SU-DHL-6 (cell line): Measurements from ENCODE around the gene CAMK4.

Experiments
- H2AFZ ChIP-seq: fragments of 200-600 bp; sonication (generic); 2 replicates; pipeline ENCODE4 v1.6.1; 2014; ENCODE audit warnings: low read depth, mild to moderate bottlenecking, moderate library complexity, mixed read lengths, antibody characterized with exemption, low read length; ENCODE audit not compliant: severe bottlenecking
- H3F3A ChIP-seq: fragments of 200-600 bp; shearing (Covaris generic); 2 replicates; pipeline ENCODE4 v1.6.0; 2016; ENCODE audit warnings: antibody characterized with exemption, mild to moderate bottlenecking; ENCODE audit not compliant: insufficient read depth
- H3K27ac ChIP-seq: fragments of 200-600 bp; sonication (generic); 2 replicates; pipeline ENCODE4 v1.5.1; 2016; ENCODE audit warnings: low read depth, mild to moderate bottlenecking, low read length, moderate library complexity, mixed read lengths
- H3K27me3 ChIP-seq: fragments of 200-600 bp; sonication (generic), shearing (Covaris generic); 2 replicates; pipeline ENCODE4 v1.6.0; 2014; ENCODE audit warnings: mild to moderate bottlenecking, low read length
- H3K36me3 ChIP-seq: fragments of 200-600 bp; sonication (generic); 2 replicates; pipeline ENCODE4 v1.6.1; 2014; ENCODE audit warnings: mild to moderate bottlenecking, low read length, mixed read lengths
- H3K4me2 ChIP-seq: fragments of 300-600, 200-600 bp; shearing (Covaris generic), sonication (generic); 2 replicates; pipeline ENCODE4 v1.6.0; 2014; ENCODE audit warnings: low read length, low read depth, mild to moderate bottlenecking; ENCODE audit not compliant: poor library complexity, severe bottlenecking
- H3K4me3 ChIP-seq: fragments of 200-600 bp; sonication (generic); 2 replicates; pipeline ENCODE4 v1.5.1; 2014; ENCODE audit warnings: antibody characterized with exemption, low read length, mild to moderate bottlenecking, mixed read lengths; ENCODE audit not compliant: insufficient read depth, poor library complexity, severe bottlenecking
- H3K79me2 ChIP-seq: fragments of 200-600 bp; sonication (generic); 2 replicates; pipeline ENCODE4 v1.6.1; 2014; ENCODE audit warnings: mild to moderate bottlenecking, low read length, moderate library complexity; ENCODE audit not compliant: insufficient read depth
- H3K9ac ChIP-seq: fragments of 200-600 bp; sonication (generic); 2 replicates; pipeline ENCODE4 v1.7.0; 2014; ENCODE audit warnings: mild to moderate bottlenecking, low read length
- H3K9me2 ChIP-seq: fragments of 200-600 bp; sonication (generic); replicated peaks from 2 replicates; pipeline ENCODE4 v1.6.1; 2014; ENCODE audit warnings: low read length; ENCODE audit not compliant: insufficient read depth
- H3K9me3 ChIP-seq: fragments of 200-600 bp; sonication (generic); 2 replicates; pipeline ENCODE4 v1.6.1; 2014; ENCODE audit warnings: low read length, mixed read lengths; ENCODE audit not compliant: insufficient read depth
- H4K20me1 ChIP-seq: fragments of 200-600 bp; sonication (generic); 2 replicates; pipeline ENCODE4 v1.6.1; 2014; ENCODE audit warnings: low read depth, mild to moderate bottlenecking, antibody characterized with exemption, low read length, moderate library complexity, mixed read lengths
- CTCF ChIP-seq: fragments of 200-600 bp; sonication (generic); IDR thresholded peaks from one replicate; pipeline ENCODE4 v1.5.1; 2017; ENCODE audit warnings: antibody characterized with exemption, mild to moderate bottlenecking, low read length, moderate library complexity; ENCODE audit not compliant: insufficient read depth, poor library complexity, severe bottlenecking
- EZH2phosphoT487 ChIP-seq: fragments of 200-600 bp; sonication (generic), shearing (Covaris generic); conservative IDR thresholded peaks from 2 replicates; pipeline ENCODE4 v1.6.1; 2018; ENCODE audit warnings: mild to moderate bottlenecking, antibody characterized with exemption, low read length, moderate library complexity, mixed read lengths

CAMK4 gene

GRCh38 chr5:111308951-111309350 lies 84.8 kb downstream of the CAMK4 start:
- Histone ChIP-seq H3F3A (no peaks in the 10 kb centered on the region), H2AFZ (no peak overlapping the region), H3K4me3 (no peak overlapping the region), H3K9me2 (no peaks in the 10 kb centered on the region), H3K4me2 (no peak overlapping the region), H3K79me2 (no peaks in the 10 kb centered on the region), H3K9me3 (no peaks in the 10 kb centered on the region), H4K20me1 (no peaks in the 10 kb centered on the region), H3K9ac (no peak overlapping the region), H3K27me3 (peaks cover 3% of the 10 kb centered on the region; the same call in 1 of the 2 replicates), H3K27ac (no peak overlapping the region), H3K36me3 (no peaks in the 10 kb centered on the region)
- no peak for TF ChIP-seq CTCF
- no peak for TF ChIP-seq EZH2phosphoT487

- Histone ChIP-seq H3K79me2 (no peaks in the 10 kb centered on the region), H3K36me3 (no peaks in the 10 kb centered on the region), H3F3A (no peaks in the 10 kb centered on the region), H3K9me2 (no peaks in the 10 kb centered on the region), H2AFZ (no peak overlapping the region), H3K27ac (no peak overlapping the region), H3K4me3 (no peak overlapping the region), H3K27me3 (peaks cover 3% of the 10 kb centered on the region; the same call in 1 of the 2 replicates), H3K9me3 (no peaks in the 10 kb centered on the region), H3K9ac (no peak overlapping the region), H3K4me2 (no peak overlapping the region), H4K20me1 (no peaks in the 10 kb centered on the region)
- TF ChIP-seq CTCF (no peak), EZH2phosphoT487 (no peak)
Observed at GRCh38 chr5:111309384-111309783, 85.2 kb downstream of the CAMK4 start.

GRCh38 chr5:111310711-111311620 lies 86.8 kb downstream of the CAMK4 start:
- no peak overlapping the region for H3K9ac ChIP-seq
- H3K27me3 ChIP-seq = peaks cover 3% of the 10 kb centered on the region; the same call in 1 of the 2 replicates
- no peak for TF ChIP-seq CTCF
- no peak for TF ChIP-seq EZH2phosphoT487
- no peaks in the 10 kb centered on the region for H3K79me2 ChIP-seq
- H2AFZ ChIP-seq = no peak overlapping the region
- no peaks in the 10 kb centered on the region for H4K20me1 ChIP-seq
- H3K4me3 ChIP-seq = no peak overlapping the region
- H3K4me2 ChIP-seq = no peak overlapping the region
- H3K9me3 ChIP-seq = no peaks in the 10 kb centered on the region
- no peaks in the 10 kb centered on the region for H3F3A ChIP-seq
- no peaks in the 10 kb centered on the region for H3K36me3 ChIP-seq
- no peak overlapping the region for H3K27ac ChIP-seq
- H3K9me2 ChIP-seq = no peaks in the 10 kb centered on the region
